ENCODE results near the gene CDKAL1. TPM values are rescaled to one million over a fixed set of nuclear protein-coding genes. Genes with fewer than 3 reads are reported as not detected.

CDKAL1 gene
- total and polyA plus RNA-seq, 2 donors (not counting 3 experiments of a cell fraction or from before 2014, with no cell fraction given): 6.1 to 20.5 TPM

GRCh38 chr6:21070620-21071019 lies 536.4 kb downstream of the CDKAL1 start:
- DNase-seq (ENCODE audit: low read depth, low spot score): peak; percentile 58
- dilution Hi-C loops (cut with MboI; ENCODE audit: extremely low pct_ligation_motif_present, low sequenced_read_pairs) (no loop called here), intact Hi-C loops (cut with micrococcal nuclease) (no loop called here)
- no peak overlapping the region for H3K4me3 ChIP-seq (replicated peaks in 1 of 3; ENCODE audit: insufficient read depth in 1 of 3, low read depth in 1 of 3, low read length in 3 of 3)
- H3K4me1 ChIP-seq (ENCODE audit: control insufficient read depth, extremely low read depth, insufficient read depth, low read length): peaks cover 17% of the 10 kb centered on the region
- H3K9me3 ChIP-seq (replicated peaks; ENCODE audit: control insufficient read depth, insufficient read depth, low read length): no peaks in the 10 kb centered on the region
- H4K20me1 ChIP-seq (replicated peaks; ENCODE audit: control insufficient read depth, extremely low read depth, insufficient read depth, low read length): no peaks in the 10 kb centered on the region
- CTCF ChIA-PET: no interaction called here
- TF ChIP-seq, protein P1, sequence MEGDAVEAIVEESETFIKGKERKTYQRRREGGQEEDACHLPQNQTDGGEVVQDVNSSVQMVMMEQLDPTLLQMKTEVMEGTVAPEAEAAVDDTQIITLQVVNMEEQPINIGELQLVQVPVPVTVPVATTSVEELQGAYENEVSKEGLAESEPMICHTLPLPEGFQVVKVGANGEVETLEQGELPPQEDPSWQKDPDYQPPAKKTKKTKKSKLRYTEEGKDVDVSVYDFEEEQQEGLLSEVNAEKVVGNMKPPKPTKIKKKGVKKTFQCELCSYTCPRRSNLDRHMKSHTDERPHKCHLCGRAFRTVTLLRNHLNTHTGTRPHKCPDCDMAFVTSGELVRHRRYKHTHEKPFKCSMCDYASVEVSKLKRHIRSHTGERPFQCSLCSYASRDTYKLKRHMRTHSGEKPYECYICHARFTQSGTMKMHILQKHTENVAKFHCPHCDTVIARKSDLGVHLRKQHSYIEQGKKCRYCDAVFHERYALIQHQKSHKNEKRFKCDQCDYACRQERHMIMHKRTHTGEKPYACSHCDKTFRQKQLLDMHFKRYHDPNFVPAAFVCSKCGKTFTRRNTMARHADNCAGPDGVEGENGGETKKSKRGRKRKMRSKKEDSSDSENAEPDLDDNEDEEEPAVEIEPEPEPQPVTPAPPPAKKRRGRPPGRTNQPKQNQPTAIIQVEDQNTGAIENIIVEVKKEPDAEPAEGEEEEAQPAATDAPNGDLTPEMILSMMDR (IDR thresholded peaks at IDR 0.05; ENCODE audit: extremely low read depth in 1 of 2, insufficient read depth in 1 of 2, low read depth in 1 of 2, low read length in 2 of 2): no peak
- no peak for TF ChIP-seq POLR2AphosphoS5 (IDR thresholded peaks at IDR 0.05; ENCODE audit: insufficient read depth, low read depth, low read length)
- TF ChIP-seq POLR2A (IDR thresholded peaks at IDR 0.05; ENCODE audit: low read depth, low read length): no peak
- no peak for TF ChIP-seq FOS (IDR thresholded peaks at IDR 0.05; ENCODE audit: borderline replicate concordance, insufficient read depth, low read length)
- TF ChIP-seq, protein P2, sequence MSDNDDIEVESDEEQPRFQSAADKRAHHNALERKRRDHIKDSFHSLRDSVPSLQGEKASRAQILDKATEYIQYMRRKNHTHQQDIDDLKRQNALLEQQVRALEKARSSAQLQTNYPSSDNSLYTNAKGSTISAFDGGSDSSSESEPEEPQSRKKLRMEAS (IDR thresholded peaks at IDR 0.05; ENCODE audit: insufficient read depth, insufficient read length): no peak
- TF ChIP-seq JUN (IDR thresholded peaks at IDR 0.05; ENCODE audit: borderline replicate concordance, insufficient read depth, insufficient read length, low read depth): no peak
- no peak for TF ChIP-seq GATA2 (IDR thresholded peaks at IDR 0.05; ENCODE audit: insufficient read depth, insufficient read length, low read depth, low read length)
- TF ChIP-seq EZH2 (IDR thresholded peaks at IDR 0.05; ENCODE audit: borderline replicate concordance, low read depth, low read length, severe bottlenecking): no peak
- TF ChIP-seq MYC (IDR thresholded peaks at IDR 0.05; ENCODE audit: low read depth, low read length): no peak
- FAIRE-seq: no peak
- no peaks in the 10 kb centered on the region for H3K79me2 ChIP-seq (ENCODE audit: control insufficient read depth, insufficient read depth, low read length)
- no peak overlapping the region for H2AFZ ChIP-seq (ENCODE audit: low read depth, low read length)
- POLR2A ChIA-PET: no interaction called here
- peak overlapping the region; percentile 24 for H3K27ac ChIP-seq (ENCODE audit: insufficient read depth, low read depth, low read length)
- no peaks in the 10 kb centered on the region for H3K27me3 ChIP-seq (ENCODE audit: control insufficient read depth in 2 of 2, insufficient read depth in 2 of 2, low read length in 2 of 2)
- no peaks in the 10 kb centered on the region for H3K36me3 ChIP-seq (ENCODE audit: control insufficient read depth in 2 of 2, extremely low read depth in 1 of 2, insufficient read depth in 2 of 2, low read length in 2 of 2)
- H3K9ac ChIP-seq (replicated peaks; ENCODE audit: extremely low read depth, insufficient read depth, low read length): peak overlapping the region; percentile 8
- peak overlapping the region; percentile 52 for H3K4me2 ChIP-seq (ENCODE audit: insufficient read depth, low read length)
- no peaks in the 10 kb centered on the region for H3K9me1 ChIP-seq (replicated peaks; ENCODE audit: control insufficient read depth, extremely low read depth, insufficient read depth, low read length)
- no TSS peak for BruUV-seq (replicated peaks)
